ENCODE measurements around the gene ZMAT2.
A peak's percentile ranks its signal among the peaks of the same experiment; 100 is the strongest.
"Not testable (repeated sequence)": the region's sequence is repeated elsewhere in the genome, so short reads cannot be mapped to it uniquely, and the experiment has no call there.

ZMAT2 gene

DNA sequence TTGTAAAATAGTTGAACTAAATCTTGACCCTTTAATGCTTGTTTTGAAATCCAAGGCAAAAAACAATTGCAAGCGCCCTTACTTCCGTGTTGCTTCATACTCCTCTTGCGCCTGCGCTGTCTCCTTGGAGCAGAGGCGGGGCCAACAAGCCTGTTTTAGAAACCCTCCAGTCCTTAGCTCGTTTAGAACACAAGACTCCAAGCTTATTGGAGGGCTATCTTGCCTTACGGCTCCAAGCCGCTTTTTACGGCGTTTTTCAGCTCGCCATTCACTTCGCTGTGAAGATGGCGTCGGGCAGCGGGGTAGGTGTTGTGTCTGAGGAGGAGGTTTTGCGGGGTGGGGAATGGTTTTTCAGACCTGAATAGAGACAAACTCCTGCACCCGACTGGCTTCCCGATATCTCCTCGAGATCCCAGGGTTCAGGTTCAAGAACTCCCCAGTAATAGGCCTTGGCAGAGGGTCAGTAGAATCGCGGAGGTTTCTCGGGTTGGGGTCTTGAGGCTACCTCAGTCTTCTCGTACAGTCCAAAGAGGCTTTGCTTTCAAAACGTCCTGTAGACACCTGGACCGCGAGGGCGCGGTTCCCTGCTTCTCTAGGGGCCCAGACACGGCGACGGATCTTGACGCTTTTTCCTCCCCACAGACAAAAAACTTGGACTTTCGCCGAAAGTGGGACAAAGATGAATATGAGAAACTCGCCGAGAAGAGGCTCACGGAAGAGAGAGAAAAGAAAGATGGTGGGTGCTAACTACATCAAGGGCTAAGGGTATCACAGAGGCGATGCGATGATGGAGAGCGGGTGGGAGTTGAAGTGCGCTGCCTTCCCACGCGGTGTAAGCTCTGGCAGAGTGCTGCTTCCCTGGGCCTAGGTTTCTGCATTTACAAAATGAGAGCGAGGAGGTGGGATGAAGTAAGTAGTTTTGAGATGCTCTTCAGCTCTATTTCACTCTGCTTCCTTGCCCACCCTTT lies at the start of gene ZMAT2:
TSS of gene ZMAT2 (plus strand) at position 271 of the 968 bp plus-strand sequence. CDS start at position 285, 14 bp downstream.
- DNase-seq (ENCODE audit: low read depth), result peak; percentile 66

DNA sequence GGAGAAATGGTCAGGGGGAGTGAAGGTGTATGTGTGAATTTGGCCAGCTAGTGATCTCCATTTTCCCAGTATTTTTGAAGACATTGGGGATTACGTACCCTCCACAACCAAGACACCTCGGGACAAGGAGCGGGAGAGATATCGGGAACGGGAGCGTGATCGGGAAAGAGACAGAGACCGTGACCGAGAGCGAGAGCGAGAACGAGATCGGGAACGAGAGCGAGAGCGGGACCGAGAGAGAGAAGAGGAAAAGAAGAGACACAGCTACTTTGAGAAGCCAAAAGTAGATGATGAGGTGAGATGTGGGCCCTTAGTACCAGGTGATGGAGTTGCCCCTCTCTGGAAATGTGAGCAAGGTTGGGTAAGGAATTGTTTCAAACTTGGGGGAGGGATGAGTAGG lies 41.4 kb upstream of the ZMAT2 start:
- DNase-seq (ENCODE audit: low read depth), result no peak

DNA sequence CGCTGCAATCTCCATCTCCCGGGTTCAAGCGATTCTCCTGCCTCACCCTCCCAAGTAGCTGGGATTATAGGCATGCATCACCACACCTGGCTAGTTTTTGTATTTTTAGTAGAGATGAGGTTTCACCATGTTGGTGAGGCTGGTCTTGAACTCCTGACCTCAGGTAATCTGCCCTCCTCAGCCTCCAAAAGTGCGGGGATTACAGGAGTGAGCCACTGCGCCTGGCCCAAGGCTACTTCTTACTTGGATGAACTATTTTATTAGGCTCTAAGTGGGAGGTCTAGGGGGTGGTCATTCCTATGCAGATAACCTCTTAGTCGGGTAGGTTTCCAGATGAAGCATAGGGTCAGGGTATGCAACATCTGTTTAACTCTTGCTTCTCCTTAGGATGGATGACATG lies 39.9 kb upstream of the ZMAT2 start:
- DNase-seq (ENCODE audit: low read depth), result not testable (repeated sequence)

DNA sequence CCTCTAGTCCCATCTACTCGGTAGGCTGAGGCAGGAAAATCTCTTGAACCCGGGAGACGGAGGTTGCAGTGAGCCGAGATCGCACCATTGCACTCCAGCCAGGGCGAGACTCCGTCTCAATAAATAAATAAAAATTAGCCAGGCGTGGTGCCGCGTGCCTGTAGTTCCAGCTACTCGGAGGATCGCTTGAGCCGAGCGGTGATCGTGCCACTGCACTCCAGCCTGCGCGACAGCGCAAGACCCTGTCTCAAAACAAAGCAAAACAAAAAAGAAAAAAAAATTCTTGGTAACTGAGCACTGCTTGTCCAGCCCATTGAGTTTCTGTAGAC lies 36.3 kb upstream of the ZMAT2 start:
- DNase-seq (ENCODE audit: low read depth), result no peak

DNA sequence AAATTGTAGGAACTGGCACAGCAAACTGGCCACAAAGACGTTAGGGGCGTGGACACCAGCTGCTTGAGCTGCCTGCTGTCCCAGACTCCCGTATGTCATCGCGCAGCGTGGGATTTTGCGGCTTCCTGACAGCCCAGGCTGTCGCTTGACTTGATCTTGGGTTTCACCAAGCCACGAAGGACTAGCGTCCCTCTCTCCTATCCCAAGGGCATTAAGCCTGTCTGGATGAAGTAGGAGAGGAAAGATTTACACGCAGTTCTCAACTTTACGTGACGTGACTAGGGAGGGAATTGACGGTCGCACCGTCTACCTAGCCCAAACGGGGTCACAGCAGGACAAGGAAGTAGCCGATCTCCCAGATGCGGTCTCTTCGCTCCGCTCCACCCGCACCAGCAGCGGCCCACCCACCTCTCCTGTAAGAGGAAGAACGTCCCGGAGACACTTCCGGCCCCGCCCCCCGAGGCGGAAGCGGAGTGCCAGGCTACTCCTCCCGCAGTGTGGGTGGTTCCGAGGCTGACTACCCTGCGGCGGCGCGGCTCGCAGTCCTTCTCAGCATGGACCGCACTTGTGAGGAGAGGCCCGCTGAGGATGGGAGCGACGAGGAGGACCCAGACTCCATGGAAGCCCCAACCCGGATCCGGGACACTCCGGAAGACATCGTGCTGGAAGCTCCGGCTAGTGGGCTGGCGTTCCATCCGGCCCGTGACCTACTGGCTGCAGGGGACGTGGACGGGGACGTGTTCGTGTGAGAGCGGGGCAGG lies 35.7 kb upstream of the ZMAT2 start, which contains the start of gene WDR55:
TSS of gene WDR55 (plus strand) at position 546 of the 761 bp plus-strand sequence. CDS start at position 555, 9 bp downstream.
- DNase-seq (ENCODE audit: low read depth), result peak; percentile 54

DNA sequence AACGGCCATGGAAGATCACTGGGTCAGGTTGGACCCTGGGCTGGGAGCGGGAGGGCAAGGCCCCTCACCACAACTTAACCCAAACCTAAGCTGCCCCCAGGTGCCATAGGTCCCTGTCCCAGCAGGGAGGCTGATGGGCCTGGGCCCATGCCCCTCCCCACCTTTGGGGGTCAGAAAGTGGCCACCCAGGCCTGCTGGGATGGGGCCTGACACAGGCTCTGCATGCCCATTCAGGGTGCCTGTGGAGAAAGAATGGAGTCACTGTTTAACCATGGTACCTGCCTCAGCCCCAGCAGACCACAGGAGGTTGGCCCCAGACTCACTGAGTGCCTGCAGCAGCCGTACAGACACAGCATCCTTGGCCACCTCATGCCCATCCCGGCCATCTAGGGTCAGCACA lies 29.2 kb upstream of the ZMAT2 start:
- DNase-seq (ENCODE audit: low read depth), result not testable (repeated sequence)

GRCh38 chr5:140671472-140672125 lies 28.6 kb upstream of the ZMAT2 start:
- no peak for DNase-seq (ENCODE audit: low read depth)

GRCh38 chr5:140672455-140673186 lies 27.6 kb upstream of the ZMAT2 start:
- no peak for DNase-seq (ENCODE audit: low read depth)

DNA sequence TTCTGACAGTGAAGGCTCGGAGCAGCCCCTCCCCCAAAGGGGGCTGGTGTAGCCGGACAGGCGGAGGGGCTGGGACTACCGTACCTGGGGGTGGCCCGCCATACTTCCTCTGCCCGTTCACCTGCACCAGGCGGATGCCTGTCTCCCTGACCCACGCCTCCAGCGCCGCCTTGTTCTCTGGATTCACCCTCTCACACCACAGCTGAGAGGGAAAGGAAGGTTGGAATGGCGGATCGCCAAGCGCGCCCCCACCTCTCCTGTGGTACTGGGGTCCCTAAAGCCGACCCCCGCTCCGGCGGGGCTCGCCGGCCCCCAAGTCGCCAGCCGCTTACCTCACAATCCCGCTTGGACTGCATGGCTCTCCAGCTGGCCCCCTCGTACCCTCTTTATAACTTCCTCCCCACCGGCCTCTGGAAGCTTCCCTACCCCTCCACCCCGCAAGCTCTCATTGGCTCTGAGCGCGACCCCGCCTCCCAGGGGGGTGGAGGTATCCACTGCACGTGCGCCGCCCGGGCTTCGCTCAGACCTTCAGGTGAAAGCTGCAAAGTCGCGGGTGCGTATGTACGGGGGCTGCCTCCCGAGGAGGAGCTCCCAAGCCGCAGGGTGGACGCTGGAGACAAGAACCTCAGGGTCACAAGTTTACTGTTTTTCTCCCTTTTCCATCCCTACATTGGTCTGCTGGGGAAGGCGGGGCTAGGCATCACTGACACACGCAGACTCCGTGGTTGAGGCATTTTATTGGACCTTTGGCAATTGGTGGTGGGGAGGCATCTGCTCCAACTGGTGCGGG lies 26.9 kb upstream of the ZMAT2 start, which contains the start of gene DND1:
TSS of gene DND1 (minus strand) at position 390 of the 790 bp plus-strand sequence. CDS start at position 356, 34 bp downstream.
- no peak for DNase-seq (ENCODE audit: low read depth)

GRCh38 chr5:140674211-140674610 lies 26.0 kb upstream of the ZMAT2 start:
- no peak for DNase-seq (ENCODE audit: low read depth)

GRCh38 chr5:140674629-140675028 lies 25.6 kb upstream of the ZMAT2 start:
- no peak for DNase-seq (ENCODE audit: low read depth)

DNA sequence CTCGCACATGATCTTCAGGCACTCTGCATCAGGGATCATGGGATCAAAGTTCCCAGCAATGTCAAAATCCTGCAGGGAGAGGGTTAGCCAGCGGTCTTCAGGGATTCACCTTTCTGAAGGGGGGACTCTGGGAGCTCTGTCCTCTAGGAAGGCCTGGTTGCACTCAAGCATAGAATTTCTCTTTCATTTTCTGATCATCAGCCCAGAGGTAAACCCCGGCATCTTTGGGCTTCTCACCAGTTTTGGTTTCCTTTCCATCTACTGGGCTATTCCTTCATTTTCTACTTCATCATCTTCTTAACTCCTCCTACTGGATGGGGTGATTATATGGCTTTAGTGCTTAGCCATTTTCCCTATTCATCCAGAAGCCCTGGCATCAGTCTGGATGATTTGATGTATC lies 22.3 kb upstream of the ZMAT2 start:
- no peak for DNase-seq (ENCODE audit: low read depth)

GRCh38 chr5:140678993-140679392 lies 21.3 kb upstream of the ZMAT2 start:
- no peak for DNase-seq (ENCODE audit: low read depth)

DNA sequence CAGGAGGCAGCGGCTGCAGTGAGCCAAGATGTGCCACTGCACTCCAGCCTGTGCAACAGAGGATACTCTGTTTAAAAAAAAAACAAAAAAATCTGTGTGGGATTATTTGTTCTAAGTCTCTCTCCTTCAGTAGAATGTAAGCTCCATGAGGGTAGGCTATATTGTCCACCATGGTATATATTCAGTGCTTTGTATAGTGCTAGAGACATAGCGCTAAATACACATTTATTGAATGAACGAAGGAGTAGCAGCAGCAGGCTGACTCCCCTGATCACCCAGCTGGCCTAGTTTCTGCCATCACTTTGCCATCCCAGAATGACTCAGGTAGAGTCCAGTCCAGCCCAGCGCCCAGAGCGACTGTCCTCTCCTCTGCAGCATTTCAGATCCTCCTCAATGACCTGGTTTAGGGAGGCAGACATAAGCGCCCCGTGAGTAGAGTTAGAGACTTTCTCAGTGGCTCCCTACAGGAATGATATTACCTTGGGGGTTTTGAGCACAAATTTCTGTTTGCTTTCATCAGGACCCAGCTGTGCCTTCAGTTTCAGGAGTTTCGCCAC lies 9.8 kb upstream of the ZMAT2 start:
- DNase-seq (ENCODE audit: low read depth), result no peak

GRCh38 chr5:140690941-140691924 lies 9.0 kb upstream of the ZMAT2 start, which contains the start of the genes HARS1 and HARS2:
Gene HARS1, minus strand, starts transcription at chr5:140691370. Its CDS starts 66 bp downstream, at chr5:140691304.
Gene HARS2, plus strand, starts transcription at chr5:140691455. Its CDS starts 194 bp downstream, at chr5:140691649.
- peak; percentile 74 for DNase-seq (ENCODE audit: low read depth)

GRCh38 chr5:140694276-140694675 lies 6.0 kb upstream of the ZMAT2 start:
- DNase-seq (ENCODE audit: low read depth), result no peak

DNA sequence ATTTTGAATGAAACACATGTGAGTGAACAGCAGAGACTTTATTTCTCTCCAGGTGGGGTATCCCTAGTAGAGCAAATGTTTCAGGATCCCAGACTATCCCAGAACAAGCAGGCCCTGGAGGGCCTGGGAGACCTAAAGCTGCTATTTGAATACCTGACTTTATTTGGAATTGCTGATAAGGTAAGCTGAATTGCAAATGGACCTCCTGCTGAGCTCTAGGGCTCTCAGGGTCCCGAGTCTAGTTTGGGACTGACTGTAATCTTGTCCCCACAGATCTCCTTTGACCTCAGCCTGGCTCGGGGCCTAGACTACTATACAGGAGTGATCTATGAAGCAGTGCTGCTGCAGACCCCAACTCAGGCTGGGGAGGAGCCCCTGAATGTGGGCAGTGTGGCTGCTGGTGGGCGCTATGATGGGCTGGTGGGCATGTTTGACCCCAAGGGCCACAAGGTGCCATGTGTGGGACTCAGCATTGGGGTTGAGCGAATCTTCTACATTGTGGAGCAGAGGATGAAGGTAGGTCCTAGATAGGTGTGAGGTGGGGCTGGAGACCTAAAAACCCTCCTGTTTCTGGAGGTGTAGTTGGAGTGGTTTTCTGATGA lies 3.3 kb upstream of the ZMAT2 start:
- no peak for DNase-seq (ENCODE audit: low read depth)

GRCh38 chr5:140707812-140708211 lies 7.6 kb downstream of the ZMAT2 start:
- DNase-seq (ENCODE audit: low read depth), result no peak

All from HS-27A (cell line).